ENCODE data around the gene RPL32.

DNA sequence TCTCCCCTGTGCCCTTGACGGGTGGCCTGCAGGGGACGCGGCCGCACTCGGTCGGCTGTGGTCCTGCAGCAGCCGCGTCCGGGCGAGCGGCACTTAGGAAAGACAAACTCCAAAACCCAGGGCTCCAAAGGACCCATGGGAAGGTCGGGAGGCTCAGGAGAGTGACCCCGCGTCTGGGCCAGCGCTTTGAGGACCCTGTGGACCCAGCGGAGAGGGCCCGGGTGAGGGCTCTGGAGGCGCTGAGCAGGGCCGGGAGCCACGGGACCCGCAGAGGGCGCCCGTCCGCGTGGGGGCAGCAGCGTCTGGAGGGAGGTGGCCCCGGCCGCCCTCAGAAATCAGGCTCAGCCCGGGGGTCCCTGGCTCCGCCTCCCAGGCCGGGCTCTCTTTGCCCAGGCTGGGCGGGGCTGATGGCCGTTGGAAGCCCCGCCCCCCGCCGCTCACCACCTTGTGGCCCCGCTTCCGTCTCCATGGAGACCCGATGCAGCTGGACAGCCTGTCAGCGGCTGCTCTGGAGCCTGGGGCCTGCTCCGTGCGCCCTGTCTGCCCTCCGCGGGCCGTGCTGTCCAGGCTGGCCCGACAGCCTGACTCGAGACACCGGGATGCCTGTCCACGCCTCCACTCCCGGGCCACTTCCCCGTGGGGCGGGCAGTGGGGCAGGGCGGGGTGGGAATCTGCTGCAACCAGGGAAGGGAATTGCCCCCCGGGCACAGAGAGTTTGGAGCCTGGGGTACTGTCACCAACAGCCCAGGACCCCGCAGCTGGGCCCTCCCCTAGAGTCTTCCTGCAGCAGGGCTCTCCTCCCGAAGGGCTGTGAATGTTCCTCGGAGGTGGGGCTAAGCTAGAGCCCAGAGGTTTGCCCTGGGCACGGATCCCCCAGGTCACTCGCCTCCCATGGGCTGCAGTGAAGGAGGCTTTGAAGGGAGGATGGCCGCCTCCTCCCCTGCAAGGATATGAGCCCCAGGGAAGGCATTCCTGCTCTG lies 34.8 kb upstream of the RPL32 start:
- TF ChIP-seq CEBPB (IDR thresholded peaks at IDR 0.05) (no peak), REST (IDR thresholded peaks at IDR 0.05; ENCODE audit: low read depth) (no peak), YY1 (IDR thresholded peaks at IDR 0.05; ENCODE audit: low read depth) (no peak), TCF12 (IDR thresholded peaks at IDR 0.05; ENCODE audit: low read depth) (no peak), CREB1 (IDR thresholded peaks at IDR 0.05; ENCODE audit: low read depth) (no peak), EP300 (IDR thresholded peaks at IDR 0.05; ENCODE audit: borderline replicate concordance) (no peak), TAF1 (IDR thresholded peaks at IDR 0.05; ENCODE audit: low read depth) (no peak), FOXM1 (IDR thresholded peaks at IDR 0.05; ENCODE audit: borderline replicate concordance, low read depth) (no peak), MAX (IDR thresholded peaks at IDR 0.05) (no peak), EGR1 (IDR thresholded peaks at IDR 0.05) (no peak)
- TF ChIP-seq, protein P1, sequence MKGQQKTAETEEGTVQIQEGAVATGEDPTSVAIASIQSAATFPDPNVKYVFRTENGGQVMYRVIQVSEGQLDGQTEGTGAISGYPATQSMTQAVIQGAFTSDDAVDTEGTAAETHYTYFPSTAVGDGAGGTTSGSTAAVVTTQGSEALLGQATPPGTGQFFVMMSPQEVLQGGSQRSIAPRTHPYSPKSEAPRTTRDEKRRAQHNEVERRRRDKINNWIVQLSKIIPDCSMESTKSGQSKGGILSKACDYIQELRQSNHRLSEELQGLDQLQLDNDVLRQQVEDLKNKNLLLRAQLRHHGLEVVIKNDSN (IDR thresholded peaks at IDR 0.05) = no peak

All from Ishikawa (cell line).